Stimulated activated CD4-positive, alpha-beta T cell treated with anti-CD3 and anti-CD28 coated beads, Interleukin-2, amount 100 ng/mL, for 4 hours (primary cell): ENCODE data around the gene RPL15.

Experiments used
- DNase-seq: peaks from one replicate; pipeline ENCODE4 v3.0.0-alpha.2; 2020; ENCODE audit warnings: low read depth

RPL15 gene

GRCh38 chr3:23931597-23931996, 14.7 kb downstream of the RPL15 start:
- no peak for DNase-seq

- no peak for DNase-seq
Observed at GRCh38 chr3:23932571-23932970, 15.6 kb downstream of the RPL15 start.

- no peak for DNase-seq
Observed at GRCh38 chr3:23934253-23934652, 17.3 kb downstream of the RPL15 start.

DNA sequence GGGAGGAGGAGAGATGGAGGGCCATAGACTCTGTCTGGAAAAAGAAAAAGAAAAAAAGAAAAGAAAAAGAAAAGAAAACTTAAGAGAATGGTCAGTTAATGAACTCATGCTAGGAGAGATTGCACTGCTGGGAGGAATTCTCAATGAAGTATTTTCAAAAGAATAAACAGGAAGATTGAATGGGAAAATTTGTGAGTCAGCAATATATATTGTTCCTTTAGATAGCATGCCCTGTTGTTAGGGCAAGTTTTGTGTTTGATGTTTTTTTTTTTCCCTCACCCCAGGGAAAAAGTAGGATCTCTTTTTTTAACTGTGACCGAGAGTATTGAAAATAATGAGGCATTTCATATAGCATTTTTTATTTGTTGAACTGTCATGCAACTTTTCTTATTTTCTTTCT, 20.4 kb downstream of the RPL15 start:
- DNase-seq: no peak

DNA sequence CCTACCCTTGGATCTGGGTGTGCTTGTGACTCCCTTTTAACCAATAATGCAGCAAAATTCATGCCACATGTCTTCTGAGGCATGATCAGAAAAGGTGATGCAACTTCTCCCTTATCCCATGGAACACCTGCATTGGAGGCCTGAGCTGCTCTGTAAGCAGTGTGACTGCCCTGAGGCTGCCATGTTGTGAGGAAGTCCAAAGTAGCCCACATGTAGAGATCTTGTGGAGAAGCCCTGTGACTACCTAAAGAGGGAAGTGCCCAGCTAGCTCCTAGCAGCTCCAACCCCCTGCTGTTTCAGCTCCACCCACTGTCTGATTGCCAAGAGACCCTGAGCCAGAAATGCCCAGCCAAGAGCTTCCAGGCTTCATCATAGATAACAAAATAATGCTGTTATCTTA, 21.8 kb downstream of the RPL15 start:
- DNase-seq: no peak

DNA sequence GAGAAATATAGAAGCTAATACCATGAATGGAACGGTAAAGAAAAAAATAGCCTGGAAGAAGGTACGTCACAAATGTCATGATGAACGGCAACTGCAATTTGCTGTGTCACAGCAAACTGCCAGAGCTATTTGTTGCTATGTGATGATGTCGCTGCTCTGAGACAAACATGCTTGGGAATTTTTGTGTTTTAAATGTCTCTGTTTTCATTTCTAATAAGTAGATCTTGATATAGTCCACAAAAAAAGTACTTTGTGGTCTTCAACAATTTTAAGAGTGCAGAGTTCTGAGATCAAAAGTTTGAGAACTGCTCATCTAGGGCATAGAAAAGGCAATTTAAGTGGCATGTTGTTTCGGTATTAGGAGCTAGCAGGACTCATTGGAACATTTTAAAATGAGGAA, 23.8 kb downstream of the RPL15 start:
- no peak for DNase-seq

DNA sequence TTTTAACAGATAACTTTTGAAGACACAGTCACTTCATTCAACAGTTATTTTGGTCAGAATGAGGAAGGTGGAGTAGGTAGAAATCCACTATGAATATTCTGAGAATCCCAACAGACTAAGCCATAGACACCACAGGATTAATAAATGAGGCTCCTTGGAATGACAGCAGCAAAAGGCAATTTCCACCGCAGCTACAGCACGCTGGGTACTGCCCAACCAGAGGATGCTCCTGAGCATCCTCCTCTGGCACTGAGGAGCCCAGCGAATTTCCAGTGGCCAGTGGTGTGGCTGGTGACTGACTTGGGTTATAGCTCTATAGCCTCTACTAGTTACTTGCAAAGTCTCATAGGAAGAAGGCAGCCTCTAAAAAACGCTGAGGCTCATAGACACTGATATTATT, 24.5 kb downstream of the RPL15 start:
- no peak for DNase-seq

GRCh38 chr3:23942546-23942945, 25.6 kb downstream of the RPL15 start:
- DNase-seq: no peak

DNA sequence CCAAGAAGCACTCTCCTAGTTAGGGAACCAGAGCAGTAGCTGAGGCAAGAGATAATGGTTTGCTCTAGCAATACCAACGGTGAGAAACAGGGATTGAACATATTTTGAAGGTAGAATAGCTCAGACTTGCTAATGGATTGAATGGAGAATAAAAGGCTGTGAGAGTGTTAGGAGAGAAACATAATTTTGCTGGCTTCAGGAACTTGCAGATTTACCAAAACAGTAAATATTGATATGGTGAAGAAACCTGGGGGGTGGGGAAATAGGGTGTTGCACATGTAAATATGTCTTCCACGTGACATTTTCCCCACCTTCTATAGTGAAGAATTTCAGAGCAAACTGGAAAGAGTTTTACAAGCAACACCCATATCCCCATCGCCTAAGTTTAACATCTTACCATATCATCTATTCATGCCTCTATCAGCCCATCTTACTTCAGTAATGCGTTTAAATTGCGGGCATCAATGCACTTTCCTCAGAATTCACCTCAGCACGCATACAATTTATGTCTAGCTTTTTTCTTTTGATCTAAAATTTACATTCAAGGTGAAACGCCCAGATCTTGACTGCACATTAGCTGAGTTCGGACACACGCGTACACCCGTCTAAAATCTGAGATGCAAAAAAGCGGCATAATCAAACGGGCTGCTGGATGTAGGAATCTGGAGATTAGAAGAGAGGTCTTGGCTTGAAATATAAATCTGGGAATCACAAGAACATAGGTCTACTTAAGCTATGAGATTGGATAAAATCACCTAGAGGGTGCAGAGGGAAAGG, 27.3 kb downstream of the RPL15 start:
- DNase-seq: no peak

DNA sequence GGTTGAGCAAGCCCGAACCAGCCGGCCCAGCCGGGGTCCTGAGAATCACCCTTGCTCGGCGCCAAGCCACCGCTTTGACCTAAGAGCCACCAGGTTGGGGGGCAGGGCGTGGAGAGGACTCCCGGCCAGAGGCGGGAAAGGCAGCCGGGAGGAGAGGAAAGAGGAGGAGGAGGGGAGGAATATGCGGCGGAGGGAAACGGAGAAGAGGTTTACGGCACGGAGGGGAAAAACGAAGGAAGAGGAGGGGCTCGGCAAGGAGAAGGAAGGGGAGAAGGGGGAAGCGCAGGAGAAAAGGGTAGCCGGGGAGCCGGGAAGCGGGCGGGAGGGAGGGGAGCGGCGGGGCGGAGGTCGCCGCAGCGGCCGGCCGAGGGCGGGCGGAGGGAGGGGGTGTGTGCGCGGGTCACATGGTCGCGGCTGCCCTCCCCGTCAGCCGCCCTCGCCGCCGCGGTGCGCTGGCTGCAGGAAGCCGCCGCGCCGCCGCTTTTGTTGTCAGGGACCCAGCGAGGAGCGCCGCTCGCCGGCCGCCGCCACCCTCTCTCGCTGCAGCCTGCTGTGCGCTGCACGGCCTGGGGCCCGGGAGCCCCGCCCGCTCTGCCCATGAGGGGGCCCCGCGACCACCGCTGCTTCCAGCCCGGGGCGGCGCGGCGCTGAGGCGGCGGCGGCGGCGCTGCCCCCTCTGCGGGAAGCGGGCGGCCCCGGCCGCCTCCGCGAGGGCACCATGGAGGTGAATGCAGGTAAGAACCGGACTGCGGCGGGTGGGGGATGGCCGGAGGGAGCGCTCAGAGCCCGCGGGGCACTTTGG, 28.1 kb downstream of the RPL15 start, which contains the start of gene NR1D2:
NR1D2 (plus strand) TSS at position 426 of the 802 bp plus-strand sequence; CDS start at position 719, 293 bp downstream.
- peak; percentile 68 for DNase-seq

- DNase-seq: no peak
Observed at GRCh38 chr3:23945663-23945912, 28.7 kb downstream of the RPL15 start.

GRCh38 chr3:23945913-23946687, 29.2 kb downstream of the RPL15 start:
- peak; percentile 98 for DNase-seq

DNA sequence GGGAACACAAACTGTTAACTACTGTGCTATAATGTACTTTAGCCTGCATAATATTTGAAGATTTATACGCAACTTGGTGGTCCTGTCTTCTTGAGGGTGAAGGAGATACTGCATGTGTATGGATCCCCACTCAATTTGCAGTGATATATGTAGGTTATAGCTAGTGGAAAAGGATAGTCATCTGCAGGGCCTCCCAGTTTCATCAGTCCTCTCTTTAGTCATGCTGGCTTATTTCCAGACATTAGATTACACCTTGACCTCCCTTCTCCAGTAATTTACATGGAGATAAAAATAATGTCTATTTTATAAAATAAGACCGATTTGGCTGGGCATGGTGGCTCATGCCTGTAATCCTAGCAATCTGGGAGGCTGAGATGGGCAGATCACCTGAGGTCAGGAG, 31.8 kb downstream of the RPL15 start:
- no peak for DNase-seq

DNA sequence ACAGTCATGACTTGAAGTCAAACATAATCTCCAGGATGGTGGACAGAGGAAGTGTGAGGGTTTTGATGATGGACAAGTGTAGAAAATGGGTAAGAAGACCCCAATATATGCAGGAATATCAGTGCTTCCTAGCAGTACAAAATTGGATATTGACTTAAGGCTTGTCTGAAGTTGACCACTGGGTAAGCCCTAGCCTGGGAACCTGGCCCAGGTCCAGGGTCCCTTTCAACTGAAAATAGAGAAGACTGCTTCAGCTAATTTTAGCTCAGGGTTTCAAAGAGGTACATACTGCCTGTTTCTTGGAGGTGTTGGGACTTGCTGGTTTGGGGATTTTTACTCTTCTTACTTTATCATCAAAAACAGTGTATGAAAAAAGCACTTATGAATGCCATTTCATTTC, 32.9 kb downstream of the RPL15 start:
- DNase-seq: no peak

DNA sequence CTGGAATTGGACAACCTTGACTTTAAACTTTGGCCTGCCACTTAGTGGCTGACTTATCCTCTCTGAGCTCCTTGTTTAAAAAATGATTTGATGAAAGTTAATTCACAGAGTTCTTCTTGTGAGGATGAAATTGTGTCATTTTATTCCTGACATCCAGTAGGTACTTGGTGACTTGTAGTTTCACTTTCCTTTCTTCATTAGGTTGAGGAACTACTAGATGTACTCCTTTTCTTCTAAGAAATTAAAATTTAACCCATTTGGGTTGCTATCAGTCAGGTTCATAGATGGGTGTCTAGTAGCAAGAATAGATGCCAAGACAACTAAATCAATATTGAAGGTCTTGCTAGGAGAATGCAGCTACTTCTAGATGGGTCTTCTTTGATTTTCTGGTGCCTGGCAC, 33.4 kb downstream of the RPL15 start:
- DNase-seq: no peak

- DNase-seq: no peak
Observed at GRCh38 chr3:23952646-23953045, 35.7 kb downstream of the RPL15 start.

DNA sequence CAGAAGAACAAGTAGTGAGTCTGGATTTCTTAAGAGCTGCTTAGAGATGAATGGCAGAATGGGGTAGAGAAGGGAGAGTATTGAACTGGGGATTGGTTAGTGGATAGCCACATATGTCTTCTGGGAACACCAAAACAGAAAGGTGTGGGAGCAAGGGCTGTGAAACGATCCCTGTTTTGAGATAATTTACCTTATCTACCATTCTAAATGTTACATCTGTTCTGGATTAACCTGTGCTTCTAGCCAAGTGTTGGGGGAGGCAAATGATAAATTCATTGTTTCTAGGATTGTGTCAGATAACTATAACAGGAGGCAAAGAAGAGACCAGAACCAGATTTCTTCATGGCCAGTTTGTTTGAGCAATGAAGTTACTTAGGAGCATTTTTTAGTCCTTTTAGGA, 36.6 kb downstream of the RPL15 start:
- DNase-seq: no peak

DNA sequence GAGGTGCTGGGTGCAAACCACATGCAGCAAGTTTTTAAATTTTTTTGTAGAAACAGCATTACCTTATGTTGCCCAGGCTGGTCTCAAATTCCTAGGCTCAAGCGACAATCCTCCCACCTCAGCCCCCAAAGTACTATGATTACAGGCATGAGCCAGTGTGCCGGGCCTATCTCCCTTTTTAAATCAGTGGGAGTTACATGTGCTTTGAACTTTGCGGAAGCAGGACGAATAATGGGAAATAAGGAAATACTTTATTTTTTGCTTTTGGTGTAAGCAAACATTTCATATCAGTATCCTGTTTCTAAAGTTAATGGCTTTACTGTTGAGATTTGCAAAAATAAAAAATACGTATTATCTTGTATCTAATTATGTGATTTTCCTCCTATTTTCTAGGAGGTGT, 37.2 kb downstream of the RPL15 start:
- DNase-seq: no peak

GRCh38 chr3:23956701-23957100, 39.8 kb downstream of the RPL15 start:
- no peak for DNase-seq

GRCh38 chr3:23959135-23959900, 42.4 kb downstream of the RPL15 start:
- DNase-seq: no peak

DNA sequence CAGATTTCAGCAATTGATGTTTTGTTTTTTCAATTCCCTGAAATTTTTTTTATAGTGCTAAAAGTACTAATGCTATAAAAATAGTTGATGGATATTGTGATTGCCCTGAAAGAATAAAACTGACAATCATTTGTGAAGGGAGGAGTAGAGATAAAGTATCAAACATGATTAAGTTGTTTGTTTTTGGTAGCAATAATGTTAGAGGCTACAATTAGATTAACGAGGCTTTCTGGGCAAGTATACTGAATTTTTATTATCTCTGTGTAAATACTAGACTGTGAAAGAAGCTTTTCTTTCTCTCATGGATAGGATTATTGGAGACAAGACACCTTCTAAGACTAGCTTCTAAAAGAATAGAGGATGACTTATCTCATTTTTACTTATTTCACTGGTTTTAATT, 43.7 kb downstream of the RPL15 start:
- DNase-seq: no peak

- DNase-seq: no peak
Observed at GRCh38 chr3:23961066-23961465, 44.1 kb downstream of the RPL15 start.
